K562 (cell line): ENCODE data around the gene CNTROB. TPM values are rescaled to one million over a fixed set of nuclear protein-coding genes. Genes with fewer than 3 reads are reported as not detected.

ENCODE experiments used
- ATAC-seq: fragments of 200-7000 bp; cut with Tn5 transposase; 3 replicates; pipeline ENCODE4 v1.9.1; 2020; ENCODE audit warnings: moderate library complexity
- BruUV-seq: library from RNA; stranded (reverse); fragments of 400-500 nt; replicated peaks from 2 replicates; lab custom pipeline; 2021; lab: Mats Ljungman, UMichigan
- CTCF ChIA-PET: fragments of 300-600 bp; formaldehyde crosslinking; extraction: SDS; loops from one replicate; lab custom pipeline; 2021; ENCODE audit warnings: low intra/inter-chr PET ratio; lab: Yijun Ruan, JAX
- POLR2A ChIA-PET: fragments of 300-600, 350-650 bp; sonication (Branson Sonifier 250); formaldehyde crosslinking; extraction: SDS; loops from one replicate; lab custom pipeline; 2021; ENCODE audit warnings: antibody characterized with exemption, inconsistent platforms; lab: Yijun Ruan, JAX
- DNase-seq, 4 experiments: peaks; one replicate each; pipeline versions ENCODE4 v3.0.0 to v3.0.0-alpha.2; 2011 to 2018; ENCODE audit warnings: low spot score in 3 of 4, mixed read lengths in 3 of 4; ENCODE audit errors: extremely low read depth in 1 of 4
- FAIRE-seq: peaks from 2 replicates; lab custom pipeline; 2011; peaks lifted over from hg19 to GRCh38; lab: Jason Lieb, UNC
- H2AFZ ChIP-seq: 2 replicates; pipeline ENCODE4 v1.6.0; 2011; ENCODE audit warnings: low read depth, low read length, control low read depth, inconsistent platforms
- H3K27ac ChIP-seq: fragments of 200-600 bp; 3 replicates; pipeline ENCODE4 v1.8.0; 2011; ENCODE audit warnings: low read depth, mild to moderate bottlenecking, control low read depth, inconsistent platforms, low read length, moderate library complexity, mixed read lengths; ENCODE audit errors: extremely low read depth
- H3K27me3 ChIP-seq, 2 experiments: fragments of 300-600 bp in 1 of 2; 2 replicates in 1 of 2; 3 replicates in 1 of 2; pipeline versions ENCODE4 v1.6.0 to v1.8.0; 2011; ENCODE audit warnings: inconsistent platforms in 2 of 2, low read length in 2 of 2, mild to moderate bottlenecking in 1 of 2, mixed read lengths in 1 of 2, moderate library complexity in 1 of 2; ENCODE audit not compliant: control insufficient read depth in 2 of 2, insufficient read depth in 2 of 2
- H3K36me3 ChIP-seq: fragments of 300-600 bp; 3 replicates; pipeline ENCODE4 v1.8.0; 2011; ENCODE audit warnings: mild to moderate bottlenecking, low read length, inconsistent platforms; ENCODE audit not compliant: control insufficient read depth, insufficient read depth
- H3K4me1 ChIP-seq, 2 experiments: fragments of 200-600 bp in 1 of 2; replicated peaks in 1 of 2; 2 replicates in 1 of 2; 3 replicates in 1 of 2; pipeline versions ENCODE4 v1.5.1 to v1.8.0; 2011; ENCODE audit warnings: inconsistent platforms in 2 of 2, low read length in 2 of 2, mild to moderate bottlenecking in 1 of 2, mixed read lengths in 1 of 2, moderate library complexity in 1 of 2; ENCODE audit not compliant: control insufficient read depth in 2 of 2, insufficient read depth in 2 of 2
- H3K4me2 ChIP-seq: 2 replicates; pipeline ENCODE4 v1.6.1; 2011; ENCODE audit warnings: low read length, control low read depth, inconsistent platforms, mixed read lengths; ENCODE audit not compliant: insufficient read depth
- H3K4me3 ChIP-seq: fragments of 200-600 bp; sonication (generic), shearing (Covaris generic); 2 replicates; pipeline ENCODE4 v1.5.1; 2016; ENCODE audit warnings: control low read depth, inconsistent platforms
- H3K79me2 ChIP-seq: fragments of 200-600 bp; 3 replicates; pipeline ENCODE4 v1.8.0; 2011; ENCODE audit warnings: low read length, inconsistent platforms; ENCODE audit not compliant: control insufficient read depth, insufficient read depth
- H3K9ac ChIP-seq, 2 experiments: 2 replicates each; pipeline versions ENCODE4 v1.6.0 to v1.6.1; 2011; ENCODE audit warnings: low read depth in 2 of 2, low read length in 2 of 2, control low read depth in 1 of 2, inconsistent platforms in 1 of 2, mild to moderate bottlenecking in 1 of 2, mixed read lengths in 1 of 2; ENCODE audit not compliant: insufficient read depth in 1 of 2
- H3K9me1 ChIP-seq: one replicate; pipeline ENCODE4 v1.6.0; 2011; ENCODE audit warnings: inconsistent platforms, mild to moderate bottlenecking, low read length, moderate library complexity; ENCODE audit not compliant: control insufficient read depth, insufficient read depth
- H3K9me3 ChIP-seq: replicated peaks from 2 replicates; pipeline ENCODE4 v1.5.1; 2011; ENCODE audit warnings: low read depth, low read length, inconsistent platforms; ENCODE audit not compliant: control insufficient read depth, insufficient read depth
- H4K20me1 ChIP-seq: replicated peaks from 2 replicates; pipeline ENCODE4 v1.6.1; 2011; ENCODE audit warnings: low read length, inconsistent platforms, mixed read lengths; ENCODE audit not compliant: control insufficient read depth, insufficient read depth
- EGR1 ChIP-seq: fragments of 450-650 bp; conservative IDR thresholded peaks from 2 replicates; pipeline ENCODE4 v1.6.1; 2017; ENCODE audit warnings: mild to moderate bottlenecking
- FUS ChIP-seq: fragments of 200-400 bp; formaldehyde crosslinking; optimal IDR thresholded peaks from 2 replicates; pipeline ENCODE3; 2017; ENCODE audit warnings: low read depth, low read length
- NRF1 ChIP-seq, 2 experiments: fragments of 450-650 bp; IDR thresholded peaks in 1 of 2; conservative IDR thresholded peaks in 1 of 2; 2 replicates each; pipeline ENCODE4 v1.6.1; 2014; ENCODE audit warnings: mild to moderate bottlenecking in 2 of 2
- RAD21 ChIP-seq, 2 experiments: fragments of 250-450 bp in 1 of 2; fragments of 450-650 bp in 1 of 2; sonication (Bioruptor Pico) in 1 of 2; formaldehyde crosslinking in 1 of 2; IDR thresholded peaks in 1 of 2; conservative IDR thresholded peaks in 1 of 2; 2 replicates each; pipeline versions ENCODE4 v1.4.0 to v1.8.0; 2020 to 2022; ENCODE audit warnings: mild to moderate bottlenecking in 2 of 2, moderate library complexity in 1 of 2
- SMAD4 ChIP-seq: fragments of 250-450 bp; sonication (Bioruptor Pico); conservative IDR thresholded peaks from 2 replicates; pipeline ENCODE4 v1.8.0; 2021; ENCODE audit warnings: inconsistent platforms, mild to moderate bottlenecking, moderate library complexity
- ZKSCAN3 ChIP-seq: fragments of 250-450 bp; sonication (Bioruptor Pico); IDR thresholded peaks from 2 replicates; pipeline ENCODE4 v1.4.0; 2020
- ZNF785 ChIP-seq: fragments of 250-450 bp; sonication (Bioruptor Pico); IDR thresholded peaks from 2 replicates; pipeline ENCODE4 v1.4.0; 2020; ENCODE audit warnings: mild to moderate bottlenecking
- WGBS: fragments of 100-300 bp; shearing (Covaris generic); methylation state at CpG from one replicate; pipeline ENCODE4 v1.1.6; 2016; ENCODE audit warnings: low coverage, mixed read lengths; ENCODE audit not compliant: insufficient coverage; ENCODE audit errors: missing lambda C conversion rate; 5-methylcytosine and 5-hydroxymethylcytosine counted together
- in situ Hi-C: fragments of 300-500 bp; cut with MboI; formaldehyde crosslinking; loops from 4 replicates; pipeline ENCODE4 v1.15.0; 2018; ENCODE audit warnings: inconsistent platforms, mixed read lengths
- intact Hi-C: fragments of 100-400 bp; cut with micrococcal nuclease; formaldehyde crosslinking; loops from 2 replicates; pipeline ENCODE4 v1.14.2; 2022
- polyA plus RNA-seq, 8 experiments: library from polyadenylated mRNA; depleted of rRNA in 4 of 8; stranded (reverse) in 5 of 8; unstranded in 3 of 8; fragments of >200 nt; fragmentation: Nextera tagmentation in 2 of 8; fragmentation: Illumina TruSeq in 1 of 8; extraction: Ambion mirVana in 2 of 8; extraction: Trizol in 1 of 8; gene quantifications; 2 replicates each; pipeline versions ENCODE4 v1.2.1 to v1.2.3, GENCODE V29; 2011 to 2014; ENCODE audit warnings: inconsistent platforms in 1 of 8, missing spikeins in 1 of 8
- total RNA-seq, 7 experiments: library from RNA; depleted of rRNA in 6 of 7; stranded (reverse); fragments of >200 nt in 6 of 7; fragmentation: Illumina TruSeq in 2 of 7; extraction: Trizol in 2 of 7; gene quantifications; 2 replicates each; pipeline versions ENCODE4 v1.2.1 to v1.2.3, GENCODE V29; 2011 to 2021; ENCODE audit warnings: low replicate concordance in 1 of 7
- TF ChIP-seq, protein P1 (sequence below): fragments of 450-650 bp; IDR thresholded peaks from 2 replicates; pipeline ENCODE4 v1.7.1; 2018; ENCODE audit warnings: mild to moderate bottlenecking, low read depth; ENCODE audit not compliant: partially characterized antibody

Gene CNTROB
- total and polyA plus RNA-seq, 9 of the 15 experiments (the other 6 are each of a cell fraction or from before 2014, with no cell fraction given), result 1.9 to 33.3 (median 23.0) TPM

DNA sequence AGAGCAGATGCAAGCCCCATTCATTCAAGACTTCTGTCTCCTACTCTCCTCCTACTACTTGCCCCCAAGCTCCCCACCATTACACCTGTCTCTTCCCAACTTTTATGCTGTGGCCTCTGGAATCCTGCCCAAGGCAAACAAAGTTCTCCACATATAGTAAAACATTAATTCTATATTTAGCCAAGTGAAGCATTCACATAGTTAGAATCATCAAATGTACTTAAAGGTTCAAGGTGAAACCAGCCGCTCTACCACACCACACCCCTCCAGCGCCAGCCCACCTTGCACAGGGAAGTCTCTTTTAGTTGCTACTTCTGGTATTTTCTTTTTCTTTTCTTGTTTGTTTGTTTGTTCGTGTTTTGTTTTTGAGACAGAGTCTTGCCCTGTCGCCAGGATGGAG is 45.0 kb downstream of the CNTROB start:
- Histone ChIP-seq H3K4me2 (no peak overlapping the region), H3K9ac (no peak overlapping the region), H3K9me1 (no peaks in the 10 kb centered on the region), H3K27ac (no peak overlapping the region), H3K27me3 (peaks cover 1 to 8% of the 10 kb centered on the region in 2 experiments; a peak in 3 of 5 replicates), H4K20me1 (no peaks in the 10 kb centered on the region), H3K4me1 (no peaks in the 10 kb centered on the region), H3K79me2 (no peaks in the 10 kb centered on the region), H3K4me3 (no peak overlapping the region), H3K9me3 (no peaks in the 10 kb centered on the region; the same call in 1 of the 2 replicates), H3K36me3 (no peaks in the 10 kb centered on the region), H2AFZ (no peak overlapping the region)
- no peak for ATAC-seq
- DNase-seq, result no peak
- intact Hi-C loops (no loop called here), in situ Hi-C loops (no loop called here)
- TF ChIP-seq FUS (no peak), NRF1 (conservative IDR thresholded peaks at IDR 0.05 in 1 of 2, IDR thresholded peaks at IDR 0.05 in 1 of 2) (no peak), SMAD4 (no peak), EGR1 (no peak), ZNF785 (no peak), ZKSCAN3 (CRISPR knock-in tag) (no peak), RAD21 (CRISPR knock-in tag; conservative IDR thresholded peaks at IDR 0.05 in 1 of 2, IDR thresholded peaks at IDR 0.05 in 1 of 2) (no peak)
- TF ChIP-seq, protein P1, sequence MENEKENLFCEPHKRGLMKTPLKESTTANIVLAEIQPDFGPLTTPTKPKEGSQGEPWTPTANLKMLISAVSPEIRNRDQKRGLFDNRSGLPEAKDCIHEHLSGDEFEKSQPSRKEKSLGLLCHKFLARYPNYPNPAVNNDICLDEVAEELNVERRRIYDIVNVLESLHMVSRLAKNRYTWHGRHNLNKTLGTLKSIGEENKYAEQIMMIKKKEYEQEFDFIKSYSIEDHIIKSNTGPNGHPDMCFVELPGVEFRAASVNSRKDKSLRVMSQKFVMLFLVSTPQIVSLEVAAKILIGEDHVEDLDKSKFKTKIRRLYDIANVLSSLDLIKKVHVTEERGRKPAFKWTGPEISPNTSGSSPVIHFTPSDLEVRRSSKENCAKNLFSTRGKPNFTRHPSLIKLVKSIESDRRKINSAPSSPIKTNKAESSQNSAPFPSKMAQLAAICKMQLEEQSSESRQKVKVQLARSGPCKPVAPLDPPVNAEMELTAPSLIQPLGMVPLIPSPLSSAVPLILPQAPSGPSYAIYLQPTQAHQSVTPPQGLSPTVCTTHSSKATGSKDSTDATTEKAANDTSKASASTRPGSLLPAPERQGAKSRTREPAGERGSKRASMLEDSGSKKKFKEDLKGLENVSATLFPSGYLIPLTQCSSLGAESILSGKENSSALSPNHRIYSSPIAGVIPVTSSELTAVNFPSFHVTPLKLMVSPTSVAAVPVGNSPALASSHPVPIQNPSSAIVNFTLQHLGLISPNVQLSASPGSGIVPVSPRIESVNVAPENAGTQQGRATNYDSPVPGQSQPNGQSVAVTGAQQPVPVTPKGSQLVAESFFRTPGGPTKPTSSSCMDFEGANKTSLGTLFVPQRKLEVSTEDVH, result no peak
- FAIRE-seq, result no peak
- ChIA-PET POLR2A (interaction anchor here (0.8 kb wide), 1 partner anchor 45 kb away, joined by 5 read pairs; the partner anchor contains the start of gene TRAPPC1), CTCF (no interaction called here)
- WGBS, result 6% methylated on average over 4 of the region's 4 CpGs
- BruUV-seq, result no TSS peak
